Neural progenitor cell (in vitro differentiated cells): Measurements from ENCODE around the gene IER5. TPM values are rescaled to one million over a fixed set of nuclear protein-coding genes. Genes with fewer than 3 reads are reported as not detected.

Source experiments
- DNase-seq: peaks from one replicate; pipeline ENCODE4 v3.0.0-alpha.2; 2016; ENCODE audit warnings: low spot score
- H2AFZ ChIP-seq: fragments of 200-600 bp; sonication (generic); replicated peaks from 2 replicates; pipeline ENCODE4 v1.6.1; 2016; ENCODE audit warnings: antibody characterized with exemption
- H3F3A ChIP-seq: fragments of 200-600 bp; sonication (generic); 2 replicates; pipeline ENCODE4 v1.6.1; 2016; ENCODE audit warnings: antibody characterized with exemption, low read depth
- H3K27ac ChIP-seq: fragments of 200-600 bp; sonication (generic); 2 replicates; pipeline ENCODE4 v1.5.1; 2016; ENCODE audit warnings: mild to moderate bottlenecking
- H3K27me3 ChIP-seq: fragments of 200-600 bp; sonication (generic); 2 replicates; pipeline ENCODE4 v1.6.1; 2016; ENCODE audit warnings: mild to moderate bottlenecking, moderate library complexity
- H3K36me3 ChIP-seq: fragments of 200-600 bp; sonication (generic); 2 replicates; pipeline ENCODE4 v1.5.1; 2016
- H3K4me1 ChIP-seq: fragments of 200-600 bp; sonication (generic); 2 replicates; pipeline ENCODE4 v1.6.1; 2016; ENCODE audit warnings: mixed run types
- H3K4me2 ChIP-seq: fragments of 200-600 bp; sonication (generic); 2 replicates; pipeline ENCODE4 v1.6.1; 2016
- H3K4me3 ChIP-seq: fragments of 200-600 bp; sonication (generic); 2 replicates; pipeline ENCODE4 v1.5.1; 2016
- H3K79me2 ChIP-seq: fragments of 200-600 bp; sonication (generic); 2 replicates; pipeline ENCODE4 v1.6.1; 2016; ENCODE audit warnings: low read depth
- H3K9ac ChIP-seq: fragments of 200-600 bp; sonication (generic); 2 replicates; pipeline ENCODE4 v1.6.1; 2016
- H3K9me3 ChIP-seq: fragments of 200-600 bp; sonication (generic); 2 replicates; pipeline ENCODE4 v1.5.1; 2016; ENCODE audit warnings: low read depth
- H4K20me1 ChIP-seq: fragments of 200-600 bp; sonication (generic); 2 replicates; pipeline ENCODE4 v1.6.1; 2016; ENCODE audit warnings: low read depth
- H3K27ac Mint-ChIP-seq: 3 replicates; pipeline ENCODE4 v1.8.0; 2021; ENCODE audit warnings: mixed read lengths
- H3K27me3 Mint-ChIP-seq: 2 replicates; pipeline ENCODE4 v1.8.0; 2022; ENCODE audit warnings: low read depth, mild to moderate bottlenecking, inconsistent platforms, moderate library complexity, mixed read lengths; ENCODE audit not compliant: insufficient read depth
- H3K36me3 Mint-ChIP-seq: 3 replicates; pipeline ENCODE4 v1.8.0; 2021; ENCODE audit warnings: mixed read lengths
- H3K4me1 Mint-ChIP-seq: 3 replicates; pipeline ENCODE4 v1.8.0; 2021; ENCODE audit warnings: mixed read lengths
- H3K4me3 Mint-ChIP-seq: 3 replicates; pipeline ENCODE4 v1.8.0; 2021; ENCODE audit warnings: mild to moderate bottlenecking, moderate library complexity, mixed read lengths
- H3K9me3 Mint-ChIP-seq: 3 replicates; pipeline ENCODE4 v1.8.0; 2020; ENCODE audit warnings: mixed read lengths
- EZH2 ChIP-seq: fragments of 200-600 bp; sonication (generic); IDR thresholded peaks from 2 replicates; pipeline ENCODE4 v1.6.1; 2017; ENCODE audit warnings: antibody characterized with exemption, mild to moderate bottlenecking, moderate library complexity
- EZH2phosphoT487 ChIP-seq: fragments of 200-600 bp; sonication (generic); IDR thresholded peaks from 2 replicates; pipeline ENCODE4 v1.6.1; 2017; ENCODE audit warnings: antibody characterized with exemption
- total RNA-seq: library from RNA; depleted of rRNA; stranded (reverse); fragments of >200 nt; gene quantifications from 2 replicates; pipeline ENCODE4 v1.2.3, GENCODE V29; 2015; ENCODE audit warnings: low replicate concordance
- TF ChIP-seq, protein P1 (sequence below): fragments of 200-600 bp; sonication (generic); IDR thresholded peaks from 2 replicates; pipeline ENCODE4 v1.5.1; 2017; ENCODE audit warnings: antibody characterized with exemption, mild to moderate bottlenecking

IER5 gene
- total RNA-seq, 1 donor from 2014 or later: 8.0 TPM

DNA sequence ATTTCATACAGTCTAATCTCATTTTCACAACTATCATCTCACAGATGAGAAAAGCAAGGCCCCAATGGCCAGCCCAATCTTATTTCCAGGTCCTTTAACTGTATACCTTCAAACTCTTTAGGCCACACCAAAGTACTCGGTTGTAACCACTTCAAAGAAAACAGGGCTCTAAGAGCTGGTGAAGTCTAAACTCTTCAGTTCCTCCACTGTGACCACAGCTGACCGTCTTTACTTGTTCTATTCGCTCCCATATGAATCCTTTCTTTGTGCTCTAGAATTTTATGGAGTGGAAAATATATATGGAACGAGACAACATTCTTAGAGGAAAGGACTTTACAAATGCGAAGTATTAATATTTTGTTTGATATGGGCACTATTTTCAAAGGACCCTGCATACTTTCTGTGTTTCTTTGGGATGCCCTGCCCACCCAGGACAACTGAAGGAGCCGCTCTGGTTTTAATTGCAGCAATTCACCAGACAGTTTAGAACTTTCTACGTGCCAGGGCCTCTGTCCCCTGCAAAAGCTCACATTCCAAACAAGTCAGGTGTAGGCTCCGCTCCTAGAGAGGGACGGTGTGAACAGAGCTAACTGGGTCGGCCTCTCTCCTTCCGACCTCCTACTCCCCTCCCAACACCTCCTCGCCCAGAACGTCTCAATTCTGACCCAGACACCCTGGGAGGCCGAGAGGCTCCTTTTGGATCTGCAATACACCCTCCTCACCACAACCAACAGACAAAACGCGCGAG is 15.7 kb downstream of the IER5 start:
- Mint-ChIP-seq H3K9me3 (peaks cover 2% of the 10 kb centered on the region), H3K4me3 (peak overlapping the region; percentile 90), H3K4me1 (peaks cover 84% of the 10 kb centered on the region), H3K27me3 (peaks cover 6% of the 10 kb centered on the region), H3K36me3 (no peaks in the 10 kb centered on the region), H3K27ac (peak overlapping the region; percentile 98)
- Histone ChIP-seq H4K20me1 (no peaks in the 10 kb centered on the region), H3K79me2 (no peaks in the 10 kb centered on the region), H3K4me2 (peak overlapping the region; percentile 94), H3K9ac (peak overlapping the region; percentile 29), H3K36me3 (no peaks in the 10 kb centered on the region), H3F3A (peaks cover 59% of the 10 kb centered on the region), H3K4me1 (peaks cover 51% of the 10 kb centered on the region), H2AFZ (peak overlapping the region; percentile 52), H3K4me3 (peak overlapping the region; percentile 67), H3K9me3 (no peaks in the 10 kb centered on the region), H3K27ac (peak overlapping the region; percentile 76), H3K27me3 (peaks cover 60% of the 10 kb centered on the region)
- no peak for DNase-seq
- TF ChIP-seq, protein P1, sequence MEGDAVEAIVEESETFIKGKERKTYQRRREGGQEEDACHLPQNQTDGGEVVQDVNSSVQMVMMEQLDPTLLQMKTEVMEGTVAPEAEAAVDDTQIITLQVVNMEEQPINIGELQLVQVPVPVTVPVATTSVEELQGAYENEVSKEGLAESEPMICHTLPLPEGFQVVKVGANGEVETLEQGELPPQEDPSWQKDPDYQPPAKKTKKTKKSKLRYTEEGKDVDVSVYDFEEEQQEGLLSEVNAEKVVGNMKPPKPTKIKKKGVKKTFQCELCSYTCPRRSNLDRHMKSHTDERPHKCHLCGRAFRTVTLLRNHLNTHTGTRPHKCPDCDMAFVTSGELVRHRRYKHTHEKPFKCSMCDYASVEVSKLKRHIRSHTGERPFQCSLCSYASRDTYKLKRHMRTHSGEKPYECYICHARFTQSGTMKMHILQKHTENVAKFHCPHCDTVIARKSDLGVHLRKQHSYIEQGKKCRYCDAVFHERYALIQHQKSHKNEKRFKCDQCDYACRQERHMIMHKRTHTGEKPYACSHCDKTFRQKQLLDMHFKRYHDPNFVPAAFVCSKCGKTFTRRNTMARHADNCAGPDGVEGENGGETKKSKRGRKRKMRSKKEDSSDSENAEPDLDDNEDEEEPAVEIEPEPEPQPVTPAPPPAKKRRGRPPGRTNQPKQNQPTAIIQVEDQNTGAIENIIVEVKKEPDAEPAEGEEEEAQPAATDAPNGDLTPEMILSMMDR: no peak
- TF ChIP-seq EZH2phosphoT487 (no peak), EZH2 (no peak)

DNA sequence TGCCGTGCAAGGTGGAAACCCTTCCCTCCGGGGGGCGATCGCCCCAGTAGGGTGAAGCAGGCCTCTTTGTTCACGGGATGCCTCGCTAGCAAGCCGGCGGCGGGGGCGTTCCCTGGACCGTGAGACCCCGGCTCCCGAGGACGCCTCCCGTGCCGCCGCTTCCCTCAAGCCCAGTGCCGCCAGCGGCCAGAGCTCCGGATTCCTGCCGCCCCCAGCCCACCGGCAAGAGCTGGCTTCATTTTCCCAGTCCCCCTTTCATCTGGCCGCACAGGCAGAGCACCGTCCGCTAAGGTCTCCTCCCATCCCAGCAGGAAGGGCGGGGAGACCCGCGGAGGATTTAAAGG is 16.3 kb downstream of the IER5 start:
- TF ChIP-seq EZH2phosphoT487 (no peak), EZH2 (no peak)
- TF ChIP-seq, protein P1: peak; percentile 19
- peak overlapping the region; percentile 29 for H3K9ac ChIP-seq
- H3K4me1 Mint-ChIP-seq: peaks cover 84% of the 10 kb centered on the region
- H3K4me1 ChIP-seq: peaks cover 51% of the 10 kb centered on the region
- peak overlapping the region; percentile 76 for H3K27ac ChIP-seq
- H3K4me3 Mint-ChIP-seq: peak overlapping the region; percentile 90
- DNase-seq: peak; percentile 91
- H3K4me3 ChIP-seq: peak overlapping the region; percentile 67
- H3K9me3 Mint-ChIP-seq: peaks cover 2% of the 10 kb centered on the region
- H3K27ac Mint-ChIP-seq: peak overlapping the region; percentile 98
- H3F3A ChIP-seq: peaks cover 59% of the 10 kb centered on the region
- H3K36me3 ChIP-seq: no peaks in the 10 kb centered on the region
- no peaks in the 10 kb centered on the region for H3K79me2 ChIP-seq
- no peaks in the 10 kb centered on the region for H4K20me1 ChIP-seq
- H2AFZ ChIP-seq: peak overlapping the region; percentile 52
- no peaks in the 10 kb centered on the region for H3K36me3 Mint-ChIP-seq
- H3K27me3 Mint-ChIP-seq: peaks cover 10% of the 10 kb centered on the region
- H3K4me2 ChIP-seq: peak overlapping the region; percentile 94
- peaks cover 54% of the 10 kb centered on the region for H3K27me3 ChIP-seq
- H3K9me3 ChIP-seq: no peaks in the 10 kb centered on the region

DNA sequence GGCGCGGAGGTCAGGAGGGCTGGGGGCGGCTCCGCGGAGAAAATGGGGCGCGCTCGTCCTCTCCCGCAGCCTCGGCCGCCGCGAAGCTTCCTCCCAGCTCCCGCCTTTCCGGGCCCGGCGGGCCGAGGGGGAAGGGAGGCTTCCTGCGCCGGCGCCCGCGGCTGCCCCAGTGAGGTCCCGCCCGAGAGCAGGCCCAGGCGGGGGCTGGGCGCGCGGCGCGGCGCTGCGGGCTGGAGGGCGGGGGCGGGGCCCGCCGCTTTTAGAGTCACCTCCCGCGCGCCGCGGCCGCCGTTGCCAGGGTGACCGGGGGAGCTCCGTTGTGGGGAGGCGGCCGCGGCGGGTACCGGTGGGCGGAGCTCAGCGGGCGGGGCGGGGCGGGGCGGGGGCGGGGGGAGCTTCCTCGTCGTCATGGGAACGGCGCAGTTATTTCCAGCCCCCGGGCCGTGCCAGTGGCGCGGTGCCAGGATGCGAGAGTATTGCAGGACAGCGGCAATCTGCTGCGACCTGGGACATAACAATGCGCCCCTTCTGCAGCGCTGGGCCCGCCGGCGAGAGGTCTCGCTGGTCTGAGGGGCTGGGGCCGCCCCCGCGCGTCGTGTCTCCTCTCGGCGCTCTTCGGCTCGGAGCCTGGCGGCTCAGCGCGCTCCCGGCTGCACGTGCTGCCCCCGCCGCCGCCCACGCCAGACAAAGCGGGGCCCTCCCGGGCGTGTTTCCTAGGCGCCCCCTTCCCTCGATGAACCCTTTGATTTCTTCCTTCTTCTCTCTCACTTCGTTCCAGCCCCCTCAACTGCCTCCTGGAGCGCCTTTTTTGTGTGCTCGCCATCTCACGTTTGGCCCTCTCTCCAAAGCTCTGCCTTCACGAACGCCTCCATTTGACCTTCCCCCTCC is 16.9 kb downstream of the IER5 start:
- H3K36me3 Mint-ChIP-seq: no peaks in the 10 kb centered on the region
- H3K4me3 Mint-ChIP-seq: peak overlapping the region; percentile 90
- Histone ChIP-seq H3F3A (peaks cover 54% of the 10 kb centered on the region), H3K9me3 (no peaks in the 10 kb centered on the region), H3K4me3 (peak overlapping the region; percentile 67), H3K27ac (peak overlapping the region; percentile 76), H4K20me1 (no peaks in the 10 kb centered on the region), H3K79me2 (no peaks in the 10 kb centered on the region), H3K9ac (peak overlapping the region; percentile 29), H2AFZ (peak overlapping the region; percentile 89), H3K4me1 (peaks cover 51% of the 10 kb centered on the region), H3K4me2 (peak overlapping the region; percentile 94), H3K36me3 (no peaks in the 10 kb centered on the region), H3K27me3 (peaks cover 49% of the 10 kb centered on the region)
- TF ChIP-seq EZH2: no peak
- peak; percentile 11 for TF ChIP-seq EZH2phosphoT487
- peaks cover 2% of the 10 kb centered on the region for H3K9me3 Mint-ChIP-seq
- peak; percentile 97 for DNase-seq
- H3K27ac Mint-ChIP-seq: peak overlapping the region; percentile 95
- peaks cover 13% of the 10 kb centered on the region for H3K27me3 Mint-ChIP-seq
- peaks cover 83% of the 10 kb centered on the region for H3K4me1 Mint-ChIP-seq
